Endothelial cell of umbilical vein (primary cell): ENCODE data around the gene MASP1. TPM values are rescaled to one million over a fixed set of nuclear protein-coding genes. Genes with fewer than 3 reads are reported as not detected.

Experiments used
- BruUV-seq: library from RNA; stranded (reverse); fragments of 400-500 nt; replicated peaks from 2 replicates; lab custom pipeline; 2021; lab: Mats Ljungman, UMichigan
- CTCF ChIA-PET: fragments of 300-600, 350-600 bp; sonication (Branson Sonifier 250); formaldehyde crosslinking; loops from one replicate; lab custom pipeline; 2021; ENCODE audit warnings: antibody characterized with exemption, inconsistent platforms; lab: Charles Lee
- POLR2A ChIA-PET: fragments of 300-600, 350-600 bp; sonication (Branson Sonifier 250); formaldehyde crosslinking; loops from one replicate; lab custom pipeline; 2021; ENCODE audit warnings: antibody characterized with exemption, inconsistent platforms; lab: Charles Lee
- DNase-seq: peaks from one replicate; pipeline ENCODE4 v3.0.0-alpha.2; 2011; ENCODE audit warnings: low read depth, low spot score
- FAIRE-seq: peaks from 2 replicates; lab custom pipeline; 2011; peaks lifted over from hg19 to GRCh38; lab: Jason Lieb, UNC
- H2AFZ ChIP-seq: 2 replicates; pipeline ENCODE4 v1.6.0; 2012; ENCODE audit warnings: low read depth, low read length, control low read depth, inconsistent platforms
- H3K27ac ChIP-seq: 2 replicates; pipeline ENCODE4 v1.5.1; 2011; ENCODE audit warnings: low read depth, mild to moderate bottlenecking, control low read depth, low read length, moderate library complexity; ENCODE audit not compliant: insufficient read depth
- H3K27me3 ChIP-seq, 2 experiments: 2 replicates each; pipeline versions ENCODE4 v1.6.0 to v1.6.1; 2011; ENCODE audit warnings: low read length in 2 of 2, mixed read lengths in 1 of 2; ENCODE audit not compliant: control insufficient read depth in 2 of 2, insufficient read depth in 2 of 2
- H3K36me3 ChIP-seq, 2 experiments: 2 replicates in 1 of 2; 3 replicates in 1 of 2; pipeline ENCODE4 v1.5.1; 2011; ENCODE audit warnings: low read length in 2 of 2, mild to moderate bottlenecking in 1 of 2, moderate library complexity in 1 of 2; ENCODE audit not compliant: control insufficient read depth in 2 of 2, insufficient read depth in 2 of 2; ENCODE audit errors: extremely low read depth in 1 of 2
- H3K4me1 ChIP-seq: 3 replicates; pipeline ENCODE4 v1.5.1; 2011; ENCODE audit warnings: mild to moderate bottlenecking, low read length; ENCODE audit not compliant: control insufficient read depth, insufficient read depth; ENCODE audit errors: extremely low read depth
- H3K4me2 ChIP-seq: 2 replicates; pipeline ENCODE4 v1.6.1; 2011; ENCODE audit warnings: low read length, control low read depth, mixed read lengths; ENCODE audit not compliant: insufficient read depth
- H3K4me3 ChIP-seq, 3 experiments: fragments of 200-600 bp in 1 of 3; sonication (generic), shearing (Covaris generic) in 1 of 3; replicated peaks in 1 of 3; 2 replicates each; pipeline ENCODE4 v1.5.1; 2011 to 2016; ENCODE audit warnings: control low read depth in 3 of 3, low read length in 3 of 3, mild to moderate bottlenecking in 2 of 3, inconsistent platforms in 1 of 3, low read depth in 1 of 3, moderate library complexity in 1 of 3; ENCODE audit not compliant: insufficient read depth in 1 of 3
- H3K79me2 ChIP-seq: 2 replicates; pipeline ENCODE4 v1.6.0; 2012; ENCODE audit warnings: low read length, inconsistent platforms; ENCODE audit not compliant: control insufficient read depth, insufficient read depth
- H3K9ac ChIP-seq: replicated peaks from 2 replicates; pipeline ENCODE3; 2011; ENCODE audit warnings: low read length, control low read depth; ENCODE audit not compliant: insufficient read depth; ENCODE audit errors: extremely low read depth
- H3K9me1 ChIP-seq: replicated peaks from 3 replicates; pipeline ENCODE4 v1.6.0; 2011; ENCODE audit warnings: mild to moderate bottlenecking, low read length; ENCODE audit not compliant: control insufficient read depth, insufficient read depth; ENCODE audit errors: extremely low read depth
- H3K9me3 ChIP-seq: replicated peaks from 2 replicates; pipeline ENCODE4 v1.5.1; 2012; ENCODE audit warnings: low read length, inconsistent platforms; ENCODE audit not compliant: control insufficient read depth, insufficient read depth
- H4K20me1 ChIP-seq: replicated peaks from 2 replicates; pipeline ENCODE3; 2011; ENCODE audit warnings: mild to moderate bottlenecking, low read length; ENCODE audit not compliant: control insufficient read depth, insufficient read depth; ENCODE audit errors: extremely low read depth
- CTCF ChIP-seq, 2 donors: IDR thresholded peaks; 1 replicate in 1 of 2; 2 replicates in 1 of 2; pipeline ENCODE4 v1.5.1; 2011; ENCODE audit warnings: low read length in 2 of 2, mild to moderate bottlenecking in 2 of 2, moderate library complexity in 2 of 2, control low read depth in 1 of 2, inconsistent platforms in 1 of 2, low read depth in 1 of 2; ENCODE audit not compliant: insufficient read depth in 1 of 2; ENCODE audit errors: extremely low read depth in 1 of 2
- EZH2 ChIP-seq: IDR thresholded peaks from 2 replicates; pipeline ENCODE4 v1.6.1; 2012; ENCODE audit warnings: borderline replicate concordance, low read depth, mild to moderate bottlenecking, moderate library complexity, low read length, inconsistent platforms; ENCODE audit not compliant: severe bottlenecking
- FOS ChIP-seq: IDR thresholded peaks from 2 replicates; pipeline ENCODE4 v1.6.1; 2011; ENCODE audit warnings: mild to moderate bottlenecking, low read length, moderate library complexity, borderline replicate concordance; ENCODE audit not compliant: insufficient read depth
- GATA2 ChIP-seq: IDR thresholded peaks from 2 replicates; pipeline ENCODE4 v1.7.0; 2011; ENCODE audit warnings: low read depth, mild to moderate bottlenecking, moderate library complexity, mixed read lengths, low read length; ENCODE audit not compliant: insufficient read length, insufficient read depth
- JUN ChIP-seq: IDR thresholded peaks from 2 replicates; pipeline ENCODE4 v1.6.1; 2011; ENCODE audit warnings: borderline replicate concordance, low read depth; ENCODE audit not compliant: insufficient read length, insufficient read depth
- MAX ChIP-seq: IDR thresholded peaks from 2 replicates; pipeline ENCODE4 v1.6.1; 2011; ENCODE audit not compliant: insufficient read depth, insufficient read length
- MYC ChIP-seq: IDR thresholded peaks from one replicate; pipeline ENCODE4 v1.6.1; 2011; ENCODE audit warnings: mild to moderate bottlenecking, low read depth, low read length
- POLR2A ChIP-seq: IDR thresholded peaks from 2 replicates; pipeline ENCODE4 v1.6.1; 2012; ENCODE audit warnings: low read depth, mild to moderate bottlenecking, control low read depth, low read length
- POLR2AphosphoS5 ChIP-seq: IDR thresholded peaks from 2 replicates; pipeline ENCODE4 v1.6.1; 2012; ENCODE audit warnings: low read depth, mild to moderate bottlenecking, control low read depth, low read length, moderate library complexity; ENCODE audit not compliant: insufficient read depth
- dilution Hi-C: fragments of 300-500 bp; cut with MboI; formaldehyde crosslinking; loops from one replicate; pipeline ENCODE4 v1.15.0; 2019; ENCODE audit warnings: low sequenced_read_pairs; ENCODE audit not compliant: extremely low pct_ligation_motif_present
- intact Hi-C: fragments of 100-400 bp; cut with micrococcal nuclease; formaldehyde crosslinking; loops from one replicate; pipeline ENCODE4 v1.10.0; 2022
- polyA plus RNA-seq, 4 experiments: library from polyadenylated mRNA; depleted of rRNA in 3 of 4; stranded (reverse) in 3 of 4; unstranded in 1 of 4; fragments of >200 nt; gene quantifications; 2 replicates each; pipeline versions ENCODE4 v1.2.1 to v1.2.3, GENCODE V29; 2011 to 2012; ENCODE audit warnings: missing spikeins in 1 of 4
- total RNA-seq: library from RNA; stranded (reverse); gene quantifications from 2 replicates; pipeline ENCODE4 v1.2.3, GENCODE V29; 2021

The MASP1 gene
- total and polyA plus RNA-seq, 2 donors (not counting 3 experiments of a cell fraction or from before 2014, with no cell fraction given), result 0.31 to 0.50 TPM

- Histone ChIP-seq H3K36me3 (no peaks in the 10 kb centered on the region), H3K79me2 (no peaks in the 10 kb centered on the region), H3K27me3 (peaks cover 0 to 3% of the 10 kb centered on the region in 2 experiments), H3K27ac (no peak overlapping the region), H4K20me1 (no peaks in the 10 kb centered on the region), H3K9ac (no peak overlapping the region), H3K9me3 (no peaks in the 10 kb centered on the region), H3K4me3 (no peak overlapping the region), H3K4me1 (no peaks in the 10 kb centered on the region), H3K4me2 (no peak overlapping the region), H3K9me1 (no peaks in the 10 kb centered on the region), H2AFZ (no peak overlapping the region)
- dilution Hi-C loops, result no loop called here
- TF ChIP-seq POLR2A (no peak), EZH2 (no peak), MYC (no peak), FOS (no peak), JUN (no peak), GATA2 (no peak), MAX (no peak), POLR2AphosphoS5 (no peak), CTCF (IDR thresholded peaks at IDR 0.05; ENCODE audit: extremely low read depth in 1 of 2, insufficient read depth in 1 of 2, low read depth in 1 of 2, low read length in 2 of 2) (no peak)
- ChIA-PET CTCF (interaction anchor here (0.6 to 9.1 kb wide), 5 partner anchors 12 to 493 kb away, joined by 3 to 396 read pairs (median 7); no protein-coding TSS in a partner anchor), POLR2A (interaction anchor here (0.6 kb wide), 1 partner anchor 25 kb away, joined by 3 read pairs; the partner anchor contains the start of gene RTP1)
- FAIRE-seq (no peak), DNase-seq (no peak)
- no TSS peak for BruUV-seq
- intact Hi-C loops, result no loop called here
Measured at GRCh38 chr3:187222801-187223200, 68.7 kb downstream of the MASP1 start.
